ENCODE measurements around the gene SLC5A10.

- TF ChIP-seq CTCF (IDR thresholded peaks at IDR 0.05; ENCODE audit: low read length) (no peak), EZH2 (optimal IDR thresholded peaks at IDR 0.05; ENCODE audit: low read depth, low read length) (no peak)
Observed at GRCh38 chr17:19013226-19013625, 61.3 kb downstream of the SLC5A10 start.
